ENCODE results near the gene SLC16A4. TPM values are rescaled to one million over a fixed set of nuclear protein-coding genes. Genes with fewer than 3 reads are reported as not detected.
A peak's percentile ranks its signal among the peaks of the same experiment; 100 is the strongest.

Gene SLC16A4
- total RNA-seq, 1 donor from 2014 or later, result 3.3 TPM

GRCh38 chr1:110380672-110381283 is 10.0 kb downstream of the SLC16A4 start:
- Histone ChIP-seq H3K4me1 (peaks cover 19% of the 10 kb centered on the region), H3K27ac (replicated peaks) (peak overlapping the region; percentile 47), H3K9me3 (replicated peaks) (no peaks in the 10 kb centered on the region), H3K36me3 (peaks cover 42% of the 10 kb centered on the region), H3K4me3 (no peak overlapping the region), H3K27me3 (ENCODE audit: low read depth) (no peaks in the 10 kb centered on the region)
- intact Hi-C loops (cut with micrococcal nuclease), result no loop called here
- TF ChIP-seq CTCF (IDR thresholded peaks at IDR 0.05; ENCODE audit: borderline replicate concordance), result no peak
- no peak for DNase-seq

GRCh38 chr1:110375490-110375889 is 15.3 kb downstream of the SLC16A4 start:
- no peak overlapping the region for H3K4me3 ChIP-seq
- no peaks in the 10 kb centered on the region for H3K9me3 ChIP-seq (replicated peaks)
- H3K27me3 ChIP-seq (ENCODE audit: low read depth), result no peaks in the 10 kb centered on the region
- no peak for DNase-seq
- peaks cover 2% of the 10 kb centered on the region for H3K4me1 ChIP-seq
- peaks cover 81% of the 10 kb centered on the region for H3K36me3 ChIP-seq
- no peak overlapping the region for H3K27ac ChIP-seq (replicated peaks)
- TF ChIP-seq CTCF (IDR thresholded peaks at IDR 0.05; ENCODE audit: borderline replicate concordance), result no peak
- intact Hi-C loops (cut with micrococcal nuclease), result no loop called here

DNA sequence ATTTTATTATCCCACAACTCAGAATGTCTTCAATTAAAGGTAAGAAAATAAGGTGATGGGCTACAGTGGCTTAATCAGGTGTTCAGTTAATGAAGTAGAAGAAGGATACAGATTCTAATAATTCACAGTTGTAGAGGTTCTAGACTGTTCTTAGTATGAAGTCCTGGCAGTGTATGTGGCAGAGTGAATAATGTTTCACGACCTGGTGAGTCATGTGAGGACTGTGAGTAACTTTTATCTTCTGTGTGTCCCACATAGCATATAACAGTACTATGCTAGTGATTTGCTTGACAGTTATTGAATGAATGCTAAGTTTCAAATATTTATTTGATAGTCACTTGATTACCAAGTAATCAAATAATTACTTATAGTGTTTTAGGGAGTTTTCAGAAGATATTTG is 20.0 kb downstream of the SLC16A4 start:
- H3K4me3 ChIP-seq, result no peak overlapping the region
- no peak for DNase-seq
- no peaks in the 10 kb centered on the region for H3K27me3 ChIP-seq (ENCODE audit: low read depth)
- H3K9me3 ChIP-seq (replicated peaks), result no peaks in the 10 kb centered on the region
- peaks cover 58% of the 10 kb centered on the region for H3K36me3 ChIP-seq
- H3K4me1 ChIP-seq, result peaks cover 3% of the 10 kb centered on the region
- intact Hi-C loops (cut with micrococcal nuclease), result no loop called here
- TF ChIP-seq CTCF (IDR thresholded peaks at IDR 0.05; ENCODE audit: borderline replicate concordance), result no peak
- no peak overlapping the region for H3K27ac ChIP-seq (replicated peaks)

GRCh38 chr1:110364221-110364620 is 26.6 kb downstream of the SLC16A4 start:
- intact Hi-C loops (cut with micrococcal nuclease), result no loop called here
- no peaks in the 10 kb centered on the region for H3K9me3 ChIP-seq (replicated peaks)
- DNase-seq, result no peak
- H3K36me3 ChIP-seq, result peaks cover 50% of the 10 kb centered on the region
- H3K27ac ChIP-seq (replicated peaks), result no peak overlapping the region
- H3K4me1 ChIP-seq, result no peaks in the 10 kb centered on the region
- H3K27me3 ChIP-seq (ENCODE audit: low read depth), result no peaks in the 10 kb centered on the region
- no peak for TF ChIP-seq CTCF (IDR thresholded peaks at IDR 0.05; ENCODE audit: borderline replicate concordance)
- H3K4me3 ChIP-seq, result no peak overlapping the region

- H3K27me3 ChIP-seq (ENCODE audit: low read depth), result no peaks in the 10 kb centered on the region
- H3K27ac ChIP-seq (replicated peaks), result no peak overlapping the region
- no peak for TF ChIP-seq CTCF (IDR thresholded peaks at IDR 0.05; ENCODE audit: borderline replicate concordance)
- H3K4me1 ChIP-seq, result peaks cover 14% of the 10 kb centered on the region
- intact Hi-C loops (cut with micrococcal nuclease), result no loop called here
- no peak for DNase-seq
- H3K9me3 ChIP-seq (replicated peaks), result no peaks in the 10 kb centered on the region
- peaks cover 47% of the 10 kb centered on the region for H3K36me3 ChIP-seq
- no peak overlapping the region for H3K4me3 ChIP-seq
Observed at GRCh38 chr1:110361856-110362255, 29.0 kb downstream of the SLC16A4 start.
